KMS-11 (cell line): ENCODE measurements around the gene NHERF2.

Experiments used
- H2AFZ ChIP-seq: fragments of 200-600 bp; sonication (generic); 2 replicates; pipeline ENCODE4 v1.6.1; 2016; ENCODE audit warnings: antibody characterized with exemption, mixed run types, low read depth
- H3K27ac ChIP-seq: fragments of 200-600 bp; sonication (generic); 2 replicates; pipeline ENCODE4 v1.6.1; 2016; ENCODE audit warnings: mild to moderate bottlenecking, mixed run types
- H3K27me3 ChIP-seq: fragments of 200-600 bp; sonication (generic); 2 replicates; pipeline ENCODE4 v1.6.1; 2017; ENCODE audit warnings: mild to moderate bottlenecking, low read depth, mixed run types, moderate library complexity; ENCODE audit not compliant: insufficient read depth
- H3K36me3 ChIP-seq: fragments of 200-600 bp; sonication (generic); 2 replicates; pipeline ENCODE4 v1.6.1; 2017; ENCODE audit warnings: mild to moderate bottlenecking, mixed run types; ENCODE audit not compliant: insufficient read depth
- H3K4me1 ChIP-seq: fragments of 200-600 bp; sonication (generic); 2 replicates; pipeline ENCODE4 v1.6.1; 2016; ENCODE audit warnings: mild to moderate bottlenecking, low read depth, mixed run types; ENCODE audit not compliant: poor library complexity, severe bottlenecking
- H3K4me2 ChIP-seq: fragments of 200-600 bp; sonication (generic); 2 replicates; pipeline ENCODE4 v1.7.0; 2016; ENCODE audit warnings: mild to moderate bottlenecking, mixed run types
- H3K4me3 ChIP-seq: fragments of 200-600 bp; sonication (generic); IDR thresholded peaks from 2 replicates; pipeline ENCODE4 v1.6.1; 2017; ENCODE audit warnings: low read depth, low read length, mixed read lengths; ENCODE audit not compliant: insufficient read depth
- H3K79me2 ChIP-seq: fragments of 200-600 bp; sonication (generic); 2 replicates; pipeline ENCODE4 v1.6.1; 2016; ENCODE audit warnings: low read depth, mixed run types; ENCODE audit not compliant: insufficient read depth
- H3K9ac ChIP-seq: fragments of 200-600 bp; sonication (generic); 2 replicates; pipeline ENCODE4 v1.6.1; 2016; ENCODE audit warnings: mild to moderate bottlenecking, mixed run types
- H4K20me1 ChIP-seq: fragments of 200-600 bp; sonication (generic); 2 replicates; pipeline ENCODE4 v1.6.1; 2016; ENCODE audit warnings: mild to moderate bottlenecking, mixed run types; ENCODE audit not compliant: insufficient read depth
- TF ChIP-seq, protein P1 (sequence below): fragments of 200-600 bp; sonication (generic); conservative IDR thresholded peaks from 2 replicates; pipeline ENCODE4 v1.6.1; 2017; ENCODE audit warnings: low read depth, mild to moderate bottlenecking, antibody characterized with exemption, low read length, moderate library complexity, mixed read lengths

The NHERF2 gene

DNA sequence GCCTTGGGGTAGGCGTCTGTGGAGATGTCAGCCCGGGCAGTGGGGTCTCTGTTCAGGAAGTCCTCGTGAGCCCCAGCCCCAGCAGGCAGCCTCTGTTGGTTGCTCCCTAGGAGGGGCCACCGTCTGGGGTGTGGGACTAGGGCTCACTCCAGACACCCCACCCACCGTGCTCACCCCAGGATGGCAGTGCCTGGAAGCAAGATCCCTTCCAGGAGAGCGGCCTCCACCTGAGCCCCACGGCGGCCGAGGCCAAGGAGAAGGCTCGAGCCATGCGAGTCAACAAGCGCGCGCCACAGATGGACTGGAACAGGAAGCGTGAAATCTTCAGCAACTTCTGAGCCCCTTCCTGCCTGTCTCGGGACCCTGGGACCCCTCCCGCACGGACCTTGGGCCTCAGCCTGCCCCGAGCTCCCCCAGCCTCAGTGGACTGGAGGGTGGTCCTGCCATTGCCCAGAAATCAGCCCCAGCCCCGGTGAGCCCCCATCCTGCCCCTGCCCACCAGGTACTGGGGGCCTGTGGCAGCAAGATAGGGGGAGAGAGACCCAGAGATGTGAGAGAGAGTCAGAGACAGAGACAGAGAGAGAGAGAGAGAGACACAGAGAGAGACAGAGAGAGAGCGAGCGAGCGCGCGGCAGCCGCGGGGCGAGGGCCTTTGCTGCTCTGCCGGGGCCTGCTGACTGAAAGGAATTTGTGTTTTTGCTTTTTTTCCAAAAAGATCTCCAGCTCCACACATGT, 11.1 kb downstream of the NHERF2 start:
- TF ChIP-seq, protein P1, sequence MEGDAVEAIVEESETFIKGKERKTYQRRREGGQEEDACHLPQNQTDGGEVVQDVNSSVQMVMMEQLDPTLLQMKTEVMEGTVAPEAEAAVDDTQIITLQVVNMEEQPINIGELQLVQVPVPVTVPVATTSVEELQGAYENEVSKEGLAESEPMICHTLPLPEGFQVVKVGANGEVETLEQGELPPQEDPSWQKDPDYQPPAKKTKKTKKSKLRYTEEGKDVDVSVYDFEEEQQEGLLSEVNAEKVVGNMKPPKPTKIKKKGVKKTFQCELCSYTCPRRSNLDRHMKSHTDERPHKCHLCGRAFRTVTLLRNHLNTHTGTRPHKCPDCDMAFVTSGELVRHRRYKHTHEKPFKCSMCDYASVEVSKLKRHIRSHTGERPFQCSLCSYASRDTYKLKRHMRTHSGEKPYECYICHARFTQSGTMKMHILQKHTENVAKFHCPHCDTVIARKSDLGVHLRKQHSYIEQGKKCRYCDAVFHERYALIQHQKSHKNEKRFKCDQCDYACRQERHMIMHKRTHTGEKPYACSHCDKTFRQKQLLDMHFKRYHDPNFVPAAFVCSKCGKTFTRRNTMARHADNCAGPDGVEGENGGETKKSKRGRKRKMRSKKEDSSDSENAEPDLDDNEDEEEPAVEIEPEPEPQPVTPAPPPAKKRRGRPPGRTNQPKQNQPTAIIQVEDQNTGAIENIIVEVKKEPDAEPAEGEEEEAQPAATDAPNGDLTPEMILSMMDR, result no peak
- no peak overlapping the region for H3K4me2 ChIP-seq
- H3K4me1 ChIP-seq, result peaks cover under 1% of the 10 kb centered on the region

DNA sequence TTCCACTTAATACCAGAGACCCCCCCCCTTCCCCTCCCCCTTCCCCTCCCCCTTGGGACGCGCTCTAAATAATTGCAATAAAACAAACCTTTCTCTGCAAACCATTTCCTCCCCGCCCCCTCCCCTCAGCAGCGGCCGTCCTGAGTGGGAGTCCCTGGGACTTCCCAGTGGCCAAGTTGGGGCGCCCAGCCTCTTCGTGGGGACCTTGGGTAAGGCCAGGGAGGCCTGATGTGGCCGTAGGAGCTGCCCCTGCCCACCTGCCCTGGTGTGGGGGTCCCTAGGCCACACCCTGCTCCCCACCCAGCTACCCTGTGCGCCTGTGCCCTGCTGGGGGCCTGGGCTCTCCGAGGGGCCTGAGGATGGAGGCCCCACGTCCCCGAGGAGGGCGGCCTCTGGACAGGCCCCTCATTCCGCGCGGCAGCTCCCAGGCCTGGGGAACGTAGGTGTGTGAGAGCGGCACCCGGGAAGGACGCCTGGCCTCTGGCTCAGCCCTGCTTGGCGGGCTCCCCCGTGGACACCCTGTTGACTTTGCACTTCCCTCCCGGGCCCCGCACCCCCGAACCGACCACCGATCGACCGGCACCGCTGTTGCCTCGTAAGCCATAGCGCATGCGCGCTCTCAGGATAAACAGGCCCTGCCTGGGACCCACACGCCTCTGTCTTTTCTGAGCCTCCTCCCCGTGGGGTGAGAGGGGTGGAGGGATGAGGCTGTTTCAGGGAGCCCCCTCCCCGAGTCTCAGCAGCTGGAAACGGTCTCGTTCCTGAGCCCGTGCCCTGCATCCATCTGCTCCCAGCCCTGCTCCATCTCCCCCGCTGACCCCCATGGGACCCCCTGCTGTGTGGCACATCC, 11.9 kb downstream of the NHERF2 start:
- Histone ChIP-seq H2AFZ (no peak overlapping the region), H3K4me2 (no peak overlapping the region), H3K4me1 (peaks cover 7% of the 10 kb centered on the region), H3K79me2 (no peaks in the 10 kb centered on the region), H3K9ac (no peak overlapping the region), H3K27me3 (no peaks in the 10 kb centered on the region), H3K36me3 (no peaks in the 10 kb centered on the region), H3K4me3 (no peak overlapping the region), H3K27ac (no peak overlapping the region), H4K20me1 (no peaks in the 10 kb centered on the region)
- TF ChIP-seq, protein P1, result no peak

More for the DNA sequence above, 11.1 kb downstream of the NHERF2 start:
- Histone ChIP-seq H3K27me3 (no peaks in the 10 kb centered on the region), H3K27ac (no peak overlapping the region), H2AFZ (no peak overlapping the region), H3K36me3 (no peaks in the 10 kb centered on the region), H3K79me2 (no peaks in the 10 kb centered on the region), H3K4me3 (no peak overlapping the region), H3K9ac (no peak overlapping the region), H4K20me1 (no peaks in the 10 kb centered on the region)

DNA sequence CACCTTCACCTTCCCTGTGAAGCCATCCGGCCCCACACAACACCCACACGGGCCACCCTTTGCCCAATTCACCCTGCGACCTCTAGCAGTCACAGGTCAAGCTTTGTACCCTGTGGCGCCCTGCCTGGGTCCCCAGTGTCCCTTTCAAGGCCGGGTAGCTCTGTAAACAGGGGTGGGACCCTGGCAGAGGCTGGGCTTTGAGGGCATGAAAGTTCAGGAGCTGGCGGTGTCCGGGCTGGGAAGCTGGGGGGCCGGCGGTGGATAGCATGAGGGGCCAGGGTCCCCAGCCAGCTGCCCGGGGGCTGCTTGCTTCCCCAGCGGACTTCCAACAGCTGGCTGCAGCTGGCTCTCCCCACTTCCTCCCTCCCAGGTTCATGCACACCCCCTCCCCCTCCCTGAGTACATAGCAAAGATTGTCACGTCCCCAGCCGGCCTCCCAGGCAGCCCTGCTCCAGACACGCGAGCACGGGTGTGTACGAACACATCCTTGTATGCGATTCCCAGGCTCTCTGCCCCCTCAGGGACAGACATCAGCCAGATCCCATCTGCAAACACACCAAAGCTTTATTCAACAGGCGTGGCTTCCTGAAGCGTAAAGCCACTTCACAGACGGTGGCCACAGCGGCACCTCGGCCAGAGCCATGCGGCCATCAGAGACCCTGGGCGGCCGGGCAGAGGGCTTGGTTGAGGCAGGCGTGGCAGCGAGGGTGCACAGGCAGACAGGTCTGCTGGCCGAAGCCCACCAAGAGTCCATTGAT, 12.8 kb downstream of the NHERF2 start:
- Histone ChIP-seq H3K4me3 (no peak overlapping the region), H2AFZ (no peak overlapping the region), H4K20me1 (no peaks in the 10 kb centered on the region), H3K9ac (no peak overlapping the region), H3K27ac (no peak overlapping the region), H3K36me3 (no peaks in the 10 kb centered on the region), H3K27me3 (no peaks in the 10 kb centered on the region), H3K4me1 (peaks cover 16% of the 10 kb centered on the region), H3K4me2 (no peak overlapping the region), H3K79me2 (no peaks in the 10 kb centered on the region)
- TF ChIP-seq, protein P1, result no peak

DNA sequence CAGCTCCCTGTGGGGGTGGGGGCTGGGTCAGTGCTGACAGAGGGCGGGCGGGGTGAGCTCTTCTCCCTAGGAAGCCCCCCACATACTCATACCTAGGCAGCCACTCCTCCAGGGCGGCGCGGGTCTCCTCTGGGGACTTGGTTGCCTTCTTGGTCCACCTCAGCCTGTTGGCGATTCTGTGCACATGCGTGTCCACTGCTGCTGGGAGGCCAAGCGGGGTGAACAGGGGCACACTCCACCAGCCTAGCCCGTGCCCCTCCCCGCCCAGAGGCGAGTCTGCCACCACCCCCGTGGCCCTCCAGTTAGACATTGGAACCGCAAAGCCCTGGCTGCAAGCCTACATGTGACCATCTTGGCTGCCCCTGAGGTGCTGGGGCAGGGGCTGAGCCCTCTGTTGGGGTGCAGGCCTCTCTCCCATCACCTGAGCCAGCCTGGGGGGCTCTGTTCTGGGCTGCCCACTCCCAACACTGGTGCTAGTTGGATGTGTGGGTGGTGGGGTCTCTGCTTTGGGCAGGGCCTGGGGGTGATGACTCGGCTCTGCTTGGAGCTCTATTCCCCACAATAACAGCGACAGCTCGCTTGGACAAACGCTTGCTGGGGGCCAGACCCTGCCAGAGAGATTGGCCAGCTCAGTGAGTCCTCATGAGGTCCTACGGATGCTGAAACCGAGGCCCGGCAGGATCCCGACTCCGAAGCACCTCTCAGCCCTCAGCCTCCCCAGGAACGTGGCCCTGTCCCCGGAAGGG, 13.5 kb downstream of the NHERF2 start:
- Histone ChIP-seq H3K27ac (no peak overlapping the region), H3K36me3 (no peaks in the 10 kb centered on the region), H3K4me2 (no peak overlapping the region), H2AFZ (no peak overlapping the region), H3K4me3 (no peak overlapping the region), H3K4me1 (peaks cover 18% of the 10 kb centered on the region), H3K79me2 (no peaks in the 10 kb centered on the region), H3K27me3 (no peaks in the 10 kb centered on the region), H4K20me1 (no peaks in the 10 kb centered on the region), H3K9ac (no peak overlapping the region)
- TF ChIP-seq, protein P1, result no peak
